SK-N-SH (cell line): Measurements from ENCODE around the gene SNED1. TPM values are rescaled to one million over a fixed set of nuclear protein-coding genes. Genes with fewer than 3 reads are reported as not detected.

Source experiments
- CTCF ChIA-PET: fragments of 300-600, 350-600 bp; formaldehyde crosslinking; extraction: SDS; loops from one replicate; lab custom pipeline; 2021; lab: Yijun Ruan, JAX
- POLR2A ChIA-PET: fragments of 350-600 bp; sonication (Branson Sonifier 250); formaldehyde crosslinking; extraction: SDS; loops from one replicate; lab custom pipeline; 2020; ENCODE audit warnings: antibody characterized with exemption, inconsistent platforms; lab: Yijun Ruan, JAX
- DNase-seq: peaks from one replicate; pipeline ENCODE4 v3.0.0; 2012
- H2AFZ ChIP-seq: fragments of 200-600 bp; sonication (generic); 2 replicates; pipeline ENCODE4 v1.8.1; 2016; ENCODE audit warnings: antibody characterized with exemption, mild to moderate bottlenecking, low read depth
- H3F3A ChIP-seq: fragments of 200-600 bp; sonication (generic); replicated peaks from 2 replicates; pipeline ENCODE3; 2016; ENCODE audit warnings: antibody characterized with exemption, mild to moderate bottlenecking; ENCODE audit not compliant: insufficient read depth
- H3K27ac ChIP-seq, 2 experiments: fragments of 200-500 bp in 1 of 2; fragments of 200-600 bp in 1 of 2; sonication (Bioruptor generic) in 1 of 2; sonication (generic), shearing (Covaris generic) in 1 of 2; 2 replicates each; pipeline versions ENCODE4 v1.5.1 to v1.6.1; 2014 to 2016; ENCODE audit warnings: low read depth in 2 of 2, inconsistent platforms in 1 of 2, low read length in 1 of 2, mild to moderate bottlenecking in 1 of 2, mixed read lengths in 1 of 2
- H3K27me3 ChIP-seq: fragments of 200-600 bp; sonication (generic), shearing (Covaris generic); 2 replicates; pipeline ENCODE4 v1.6.1; 2016; ENCODE audit warnings: mixed run types; ENCODE audit not compliant: insufficient read depth
- H3K36me3 ChIP-seq, 2 experiments: fragments of 200-500 bp in 1 of 2; fragments of 200-600 bp in 1 of 2; sonication (Bioruptor generic) in 1 of 2; sonication (generic) in 1 of 2; replicated peaks in 1 of 2; 2 replicates each; pipeline versions ENCODE3 to v1.5.1; 2014 to 2016; ENCODE audit warnings: low read length in 1 of 2, mild to moderate bottlenecking in 1 of 2; ENCODE audit not compliant: insufficient read depth in 2 of 2, control insufficient read depth in 1 of 2
- H3K4me1 ChIP-seq, 2 experiments: fragments of 200-500 bp in 1 of 2; fragments of 200-600 bp in 1 of 2; sonication (Bioruptor generic) in 1 of 2; sonication (generic), shearing (Covaris generic) in 1 of 2; 2 replicates each; pipeline versions ENCODE4 v1.5.1 to v1.6.1; 2014 to 2016; ENCODE audit warnings: low read depth in 1 of 2, low read length in 1 of 2, mixed run types in 1 of 2; ENCODE audit not compliant: insufficient read depth in 2 of 2, control insufficient read depth in 1 of 2
- H3K4me2 ChIP-seq: fragments of 200-600 bp; sonication (generic), shearing (Covaris generic); 2 replicates; pipeline ENCODE4 v1.6.1; 2017; ENCODE audit warnings: mixed run types
- H3K4me3 ChIP-seq, 2 experiments: fragments of 200-500 bp in 1 of 2; fragments of 200-600 bp in 1 of 2; sonication (Bioruptor generic) in 1 of 2; sonication (generic), shearing (Covaris generic) in 1 of 2; 2 replicates each; pipeline versions ENCODE4 v1.5.1 to v1.8.1; 2014 to 2016; ENCODE audit warnings: low read depth in 2 of 2, inconsistent platforms in 1 of 2, low read length in 1 of 2, mild to moderate bottlenecking in 1 of 2, mixed read lengths in 1 of 2, moderate library complexity in 1 of 2
- H3K79me2 ChIP-seq: fragments of 200-600 bp; sonication (generic); 2 replicates; pipeline ENCODE4 v1.8.1; 2017; ENCODE audit warnings: mild to moderate bottlenecking; ENCODE audit not compliant: insufficient read depth
- H3K9ac ChIP-seq: fragments of 200-600 bp; sonication (generic); 2 replicates; pipeline ENCODE4 v1.6.1; 2017; ENCODE audit warnings: mixed run types
- H3K9me2 ChIP-seq: fragments of 200-600 bp; sonication (generic); 2 replicates; pipeline ENCODE4 v1.6.1; 2017; ENCODE audit warnings: mixed run types
- H3K9me3 ChIP-seq: fragments of 200-600 bp; sonication (generic); 2 replicates; pipeline ENCODE4 v1.6.1; 2017; ENCODE audit warnings: mixed run types, mild to moderate bottlenecking, moderate library complexity
- H4K20me1 ChIP-seq: fragments of 200-600 bp; sonication (generic); 2 replicates; pipeline ENCODE4 v1.6.1; 2017; ENCODE audit warnings: mild to moderate bottlenecking, mixed run types; ENCODE audit not compliant: insufficient read depth
- CTCF ChIP-seq: fragments of 200-600 bp; sonication (generic); IDR thresholded peaks from 2 replicates; pipeline ENCODE4 v1.6.1; 2017; ENCODE audit warnings: antibody characterized with exemption, mild to moderate bottlenecking, moderate library complexity
- EP300 ChIP-seq, 2 experiments: IDR thresholded peaks; 2 replicates each; pipeline versions ENCODE4 v1.4.0 to v1.6.1; 2012; ENCODE audit warnings: borderline replicate concordance in 1 of 2, low read depth in 1 of 2, low read length in 1 of 2
- FOSL2 ChIP-seq: IDR thresholded peaks from 2 replicates; pipeline ENCODE4 v1.4.0; 2012; ENCODE audit warnings: low read depth, mild to moderate bottlenecking, moderate library complexity, borderline replicate concordance
- RCOR1 ChIP-seq: fragments of 150-350 bp; IDR thresholded peaks from 2 replicates; pipeline ENCODE4 v1.6.1; 2017; ENCODE audit warnings: antibody characterized with exemption, low read length
- REST ChIP-seq: IDR thresholded peaks from 2 replicates; pipeline ENCODE4 v1.6.1; 2012; ENCODE audit warnings: mild to moderate bottlenecking, low read depth, low read length, moderate library complexity
- SIN3A ChIP-seq: IDR thresholded peaks from 2 replicates; pipeline ENCODE4 v1.6.1; 2012; ENCODE audit warnings: low read depth, mild to moderate bottlenecking, low read length, moderate library complexity, borderline replicate concordance
- SMC3 ChIP-seq: IDR thresholded peaks from 2 replicates; pipeline ENCODE4 v1.6.1; 2012; ENCODE audit warnings: low read depth, low read length, improper control_type of control experiment
- TAF1 ChIP-seq: IDR thresholded peaks from 2 replicates; pipeline ENCODE4 v1.6.1; 2012; ENCODE audit warnings: low read depth, mild to moderate bottlenecking, low read length, moderate library complexity, borderline replicate concordance
- ZBTB33 ChIP-seq: IDR thresholded peaks from 2 replicates; pipeline ENCODE4 v1.4.0; 2012; ENCODE audit warnings: low read depth, borderline replicate concordance
- WGBS: methylation state at CpG from one replicate; pipeline ENCODE4 v1.1.6; 2017; ENCODE audit warnings: low lambda C conversion rate; 5-methylcytosine and 5-hydroxymethylcytosine counted together
- polyA plus RNA-seq, 3 experiments: library from polyadenylated mRNA; depleted of rRNA; stranded (reverse); fragments of >200 nt; gene quantifications; 2 replicates each; pipeline ENCODE4 v1.2.3, GENCODE V29; 2012

SNED1 gene
- polyA plus RNA-seq, 1 of the 3 experiments (the other 2 are of a cell fraction) = 0.03 TPM

- Histone ChIP-seq H3K4me3 (no peak overlapping the region), H3K9me3 (no peaks in the 10 kb centered on the region), H3K79me2 (no peaks in the 10 kb centered on the region), H3K27ac (no peak overlapping the region), H3F3A (no peaks in the 10 kb centered on the region), H3K27me3 (no peaks in the 10 kb centered on the region), H4K20me1 (no peaks in the 10 kb centered on the region), H3K36me3 (no peaks in the 10 kb centered on the region), H3K9me2 (no peaks in the 10 kb centered on the region), H2AFZ (no peak overlapping the region), H3K9ac (no peak overlapping the region), H3K4me1 (no peaks in the 10 kb centered on the region; a peak in 1 of 4 replicates), H3K4me2 (no peak overlapping the region)
- CTCF ChIA-PET = interaction anchor here (1.1 to 1.5 kb wide), 3 partner anchors 67 to 221 kb away, joined by 3 to 5 read pairs (median 4); no protein-coding TSS in a partner anchor
- TF ChIP-seq FOSL2 (no peak), SIN3A (no peak), TAF1 (no peak), SMC3 (no peak), REST (no peak), CTCF (no peak), EP300 (IDR thresholded peaks at IDR 0.05; ENCODE audit: borderline replicate concordance in 1 of 2, low read depth in 1 of 2, low read length in 1 of 2) (no peak), RCOR1 (no peak), ZBTB33 (no peak)
- DNase-seq = no peak
- 68% methylated on average over 10 of the region's 14 CpGs for WGBS
- POLR2A ChIA-PET = no interaction called here
Observed at GRCh38 chr2:241072553-241073165, 74.2 kb downstream of the SNED1 start.
